Body of pancreas (tissue), 4 donors: ENCODE data around the gene BANP.

Source experiments
- POLR2A ChIP-seq, 3 donors: fragments of 450-650 bp; IDR thresholded peaks; one replicate each; pipeline ENCODE4 v1.6.1; 2016; ENCODE audit warnings: antibody characterized with exemption in 3 of 3, mild to moderate bottlenecking in 2 of 3
- TF ChIP-seq, protein P1 (sequence below), 7 experiments: fragments of 450-650 bp in 4 of 7; fragments of 200-600 bp in 3 of 7; sonication (generic) in 3 of 7; IDR thresholded peaks; one replicate each; pipeline ENCODE4 v1.5.1; 2016 to 2019; ENCODE audit warnings: antibody characterized with exemption in 7 of 7

DNA sequence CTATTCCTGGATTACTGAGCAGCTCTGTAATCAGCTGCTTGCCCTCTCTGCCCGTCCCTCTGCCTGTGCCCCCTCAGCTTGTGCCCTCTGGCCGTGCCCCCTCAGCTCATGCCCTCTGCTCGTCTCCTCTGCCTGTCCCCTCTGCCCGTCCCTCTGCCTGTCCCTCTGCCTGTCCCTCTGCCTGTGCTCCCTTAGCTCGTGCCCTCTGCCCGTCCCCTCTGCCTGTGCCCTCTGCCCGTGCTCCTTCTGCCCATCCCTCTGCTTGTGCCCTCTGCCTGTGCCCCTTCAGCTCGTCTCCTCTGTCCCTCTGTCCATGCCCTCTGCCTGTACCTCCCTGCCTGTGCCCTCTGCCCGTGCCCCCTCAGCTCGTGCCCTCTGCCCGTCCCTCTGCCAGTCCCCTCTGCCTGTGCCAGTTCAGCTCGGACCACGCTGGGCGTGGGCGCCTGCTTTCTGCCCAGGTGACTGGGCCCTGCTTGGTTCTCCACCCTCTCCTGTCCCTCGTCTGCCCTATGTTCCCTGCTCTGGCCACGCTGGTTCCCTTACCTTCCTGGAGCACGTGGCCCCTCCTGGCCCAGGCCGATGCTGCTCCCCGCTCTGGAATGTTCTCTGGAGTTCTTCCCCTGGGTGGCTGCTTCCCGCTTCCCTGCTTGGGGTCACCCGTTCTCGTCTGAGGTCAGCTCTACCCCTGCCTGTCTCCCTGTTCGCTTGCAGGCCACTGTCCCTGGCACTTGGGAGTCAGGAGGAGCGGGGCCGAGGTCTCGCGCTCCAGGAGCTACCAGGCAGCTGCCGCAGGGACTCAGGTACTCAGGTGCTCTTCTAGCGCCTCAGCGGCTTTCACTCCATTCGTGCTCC, 63.9 kb downstream of the BANP start:
- TF ChIP-seq, protein P1, sequence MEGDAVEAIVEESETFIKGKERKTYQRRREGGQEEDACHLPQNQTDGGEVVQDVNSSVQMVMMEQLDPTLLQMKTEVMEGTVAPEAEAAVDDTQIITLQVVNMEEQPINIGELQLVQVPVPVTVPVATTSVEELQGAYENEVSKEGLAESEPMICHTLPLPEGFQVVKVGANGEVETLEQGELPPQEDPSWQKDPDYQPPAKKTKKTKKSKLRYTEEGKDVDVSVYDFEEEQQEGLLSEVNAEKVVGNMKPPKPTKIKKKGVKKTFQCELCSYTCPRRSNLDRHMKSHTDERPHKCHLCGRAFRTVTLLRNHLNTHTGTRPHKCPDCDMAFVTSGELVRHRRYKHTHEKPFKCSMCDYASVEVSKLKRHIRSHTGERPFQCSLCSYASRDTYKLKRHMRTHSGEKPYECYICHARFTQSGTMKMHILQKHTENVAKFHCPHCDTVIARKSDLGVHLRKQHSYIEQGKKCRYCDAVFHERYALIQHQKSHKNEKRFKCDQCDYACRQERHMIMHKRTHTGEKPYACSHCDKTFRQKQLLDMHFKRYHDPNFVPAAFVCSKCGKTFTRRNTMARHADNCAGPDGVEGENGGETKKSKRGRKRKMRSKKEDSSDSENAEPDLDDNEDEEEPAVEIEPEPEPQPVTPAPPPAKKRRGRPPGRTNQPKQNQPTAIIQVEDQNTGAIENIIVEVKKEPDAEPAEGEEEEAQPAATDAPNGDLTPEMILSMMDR (IDR thresholded peaks at IDR 0.05), result no peak
- TF ChIP-seq POLR2A (IDR thresholded peaks at IDR 0.05), result no peak
